DMS79 (cell line): ENCODE data around the gene WDR59.
"Not testable (repeated sequence)": the region's sequence is repeated elsewhere in the genome, so short reads cannot be mapped to it uniquely, and the experiment has no call there.

Experiments used
- DNase-seq: peaks from one replicate; lab custom pipeline; 2025; lab: John Stamatoyannopoulos, UW

Gene WDR59, protein sequence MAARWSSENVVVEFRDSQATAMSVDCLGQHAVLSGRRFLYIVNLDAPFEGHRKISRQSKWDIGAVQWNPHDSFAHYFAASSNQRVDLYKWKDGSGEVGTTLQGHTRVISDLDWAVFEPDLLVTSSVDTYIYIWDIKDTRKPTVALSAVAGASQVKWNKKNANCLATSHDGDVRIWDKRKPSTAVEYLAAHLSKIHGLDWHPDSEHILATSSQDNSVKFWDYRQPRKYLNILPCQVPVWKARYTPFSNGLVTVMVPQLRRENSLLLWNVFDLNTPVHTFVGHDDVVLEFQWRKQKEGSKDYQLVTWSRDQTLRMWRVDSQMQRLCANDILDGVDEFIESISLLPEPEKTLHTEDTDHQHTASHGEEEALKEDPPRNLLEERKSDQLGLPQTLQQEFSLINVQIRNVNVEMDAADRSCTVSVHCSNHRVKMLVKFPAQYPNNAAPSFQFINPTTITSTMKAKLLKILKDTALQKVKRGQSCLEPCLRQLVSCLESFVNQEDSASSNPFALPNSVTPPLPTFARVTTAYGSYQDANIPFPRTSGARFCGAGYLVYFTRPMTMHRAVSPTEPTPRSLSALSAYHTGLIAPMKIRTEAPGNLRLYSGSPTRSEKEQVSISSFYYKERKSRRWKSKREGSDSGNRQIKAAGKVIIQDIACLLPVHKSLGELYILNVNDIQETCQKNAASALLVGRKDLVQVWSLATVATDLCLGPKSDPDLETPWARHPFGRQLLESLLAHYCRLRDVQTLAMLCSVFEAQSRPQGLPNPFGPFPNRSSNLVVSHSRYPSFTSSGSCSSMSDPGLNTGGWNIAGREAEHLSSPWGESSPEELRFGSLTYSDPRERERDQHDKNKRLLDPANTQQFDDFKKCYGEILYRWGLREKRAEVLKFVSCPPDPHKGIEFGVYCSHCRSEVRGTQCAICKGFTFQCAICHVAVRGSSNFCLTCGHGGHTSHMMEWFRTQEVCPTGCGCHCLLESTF

DNA sequence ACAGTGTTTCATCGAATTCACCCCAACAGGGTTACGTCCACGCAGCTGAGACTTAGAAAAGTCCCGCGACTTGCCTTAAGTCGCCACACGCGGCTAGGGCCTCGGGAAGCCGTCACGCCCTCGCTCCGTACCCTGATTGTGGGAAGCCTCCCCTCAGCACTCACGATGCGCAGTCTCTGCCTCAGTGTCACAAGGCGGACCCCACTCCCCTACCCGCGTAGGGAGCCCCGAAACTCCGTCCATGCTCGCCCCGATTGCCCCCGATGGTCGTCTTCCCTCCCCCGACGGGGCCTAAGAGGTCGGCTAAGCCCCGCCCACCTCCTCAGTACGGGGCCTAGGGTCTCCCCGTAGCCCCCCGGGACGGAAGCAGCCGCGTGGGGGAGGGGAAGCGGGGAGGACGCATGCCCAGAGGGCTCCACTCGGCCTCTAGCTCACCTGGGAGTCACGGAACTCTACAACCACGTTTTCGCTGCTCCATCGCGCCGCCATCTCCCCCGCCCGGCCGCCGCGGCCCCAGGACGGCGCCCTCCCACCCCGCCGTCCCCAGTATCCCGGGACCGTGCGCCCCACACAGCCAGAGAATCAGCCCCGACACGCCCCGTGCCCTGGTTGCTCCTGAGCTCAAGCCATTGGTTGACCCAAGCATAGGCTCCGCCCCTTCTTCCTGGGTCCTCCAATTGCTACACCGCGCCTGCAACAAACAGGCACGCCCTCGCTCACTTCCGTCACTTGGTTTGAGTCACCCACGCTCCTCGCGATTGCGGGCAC is at the start of gene WDR59:
WDR59 (minus strand) TSS at position 595 of the 768 bp plus-strand sequence; CDS start at position 489, 106 bp downstream.
- DNase-seq, result peak; percentile 83

DNA sequence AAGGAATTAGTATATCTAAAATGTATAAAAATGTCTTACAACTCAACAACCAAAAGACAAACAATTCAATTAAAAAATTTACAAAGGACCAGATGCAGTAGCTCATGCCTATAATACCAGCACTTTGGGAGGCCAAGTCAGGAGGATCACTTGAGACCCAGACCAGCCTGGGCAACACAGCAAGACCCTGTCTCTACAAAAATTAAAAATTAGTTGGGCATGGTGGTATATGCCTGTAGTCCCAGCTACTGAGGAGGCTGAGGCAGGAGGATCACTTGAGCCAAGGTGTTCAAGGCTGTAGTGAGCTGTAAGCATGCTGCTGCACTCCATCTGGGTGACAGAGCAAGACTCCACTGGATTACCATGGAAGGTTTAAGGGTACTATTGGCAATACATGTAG is 47.7 kb upstream of the WDR59 start:
- DNase-seq, result no peak

DNA sequence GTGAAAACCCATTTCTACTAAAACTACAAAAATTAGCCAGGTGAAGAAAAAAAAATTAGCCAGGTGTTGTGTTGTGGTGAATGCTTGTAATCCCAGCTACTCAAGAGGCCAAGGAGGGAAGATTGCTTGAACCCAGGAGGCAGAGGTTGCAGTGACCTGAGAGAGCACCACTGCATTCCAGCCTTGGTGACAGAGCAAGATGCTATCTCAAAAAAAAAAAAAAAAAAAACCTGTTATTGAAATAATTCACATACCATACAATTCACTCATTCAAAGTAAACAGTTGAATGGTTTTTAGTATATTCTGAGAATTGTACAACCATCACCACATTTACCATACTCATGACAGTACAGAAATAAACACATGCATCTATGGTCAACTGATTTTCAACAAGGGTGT is 44.9 kb upstream of the WDR59 start:
- DNase-seq, result no peak

GRCh38 chr16:75028544-75029135 is 43.7 kb upstream of the WDR59 start:
- DNase-seq, result no peak

- no peak for DNase-seq
Measured at GRCh38 chr16:75027520-75028300, 42.8 kb upstream of the WDR59 start.

- DNase-seq, result no peak
Measured at GRCh38 chr16:75026892-75027391, 42.0 kb upstream of the WDR59 start.

DNA sequence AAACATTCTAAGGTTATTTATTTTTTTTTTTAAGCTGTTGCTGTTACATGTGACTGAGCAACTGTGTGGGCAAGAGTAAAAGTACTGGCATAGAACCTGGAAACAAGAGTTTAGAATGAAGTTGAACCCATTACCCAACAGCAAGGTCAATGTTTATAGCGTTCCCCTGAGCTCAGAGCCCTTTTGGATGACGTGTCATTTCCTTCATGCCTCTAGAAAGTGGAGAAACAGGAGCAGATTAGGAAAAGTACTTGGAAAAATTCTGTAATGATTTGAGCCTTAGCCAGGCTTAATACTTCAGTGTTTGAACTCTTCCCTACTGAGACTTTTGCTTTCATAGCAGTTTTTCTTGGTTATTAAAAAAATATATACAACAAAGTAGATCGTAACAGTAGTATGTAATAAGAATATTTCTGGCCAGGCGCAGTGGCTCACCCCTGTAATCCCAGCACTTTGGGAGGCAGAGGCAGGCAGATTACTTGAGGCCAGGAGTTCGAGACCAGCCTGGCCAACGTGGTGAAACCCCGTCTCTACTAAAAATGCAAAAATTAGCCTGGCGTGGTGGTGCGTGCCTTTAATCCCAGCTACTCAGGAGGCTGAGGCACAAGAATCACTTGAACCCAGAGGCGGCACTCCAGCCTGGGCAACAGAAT is 41.4 kb upstream of the WDR59 start:
- not testable (repeated sequence) for DNase-seq

GRCh38 chr16:75025761-75026160 is 40.8 kb upstream of the WDR59 start:
- no peak for DNase-seq

DNA sequence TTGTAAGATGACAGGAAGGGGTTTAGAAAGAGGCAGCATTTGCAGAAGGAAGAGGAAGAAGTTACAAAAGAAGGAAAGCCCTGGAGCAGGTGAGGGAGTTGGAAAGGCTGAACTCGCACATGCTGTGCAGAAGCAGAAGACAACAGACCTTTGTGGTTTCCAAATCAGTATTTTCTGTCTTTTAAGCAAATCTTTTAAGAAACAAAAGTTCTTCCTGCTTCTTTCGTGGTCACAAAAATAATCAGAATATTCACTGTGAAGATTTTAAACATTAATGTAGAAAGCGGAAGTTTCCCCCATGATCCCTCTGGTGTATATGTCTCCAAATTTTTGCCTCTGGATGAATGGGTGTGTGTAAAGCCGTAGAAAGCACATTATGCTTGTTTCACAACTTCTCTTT is 39.7 kb upstream of the WDR59 start:
- no peak for DNase-seq

- no peak for DNase-seq
Measured at GRCh38 chr16:75024182-75024581, 39.3 kb upstream of the WDR59 start.

- no peak for DNase-seq
Measured at GRCh38 chr16:75023009-75023408, 38.1 kb upstream of the WDR59 start.

GRCh38 chr16:75022567-75022966 is 37.6 kb upstream of the WDR59 start:
- no peak for DNase-seq

DNA sequence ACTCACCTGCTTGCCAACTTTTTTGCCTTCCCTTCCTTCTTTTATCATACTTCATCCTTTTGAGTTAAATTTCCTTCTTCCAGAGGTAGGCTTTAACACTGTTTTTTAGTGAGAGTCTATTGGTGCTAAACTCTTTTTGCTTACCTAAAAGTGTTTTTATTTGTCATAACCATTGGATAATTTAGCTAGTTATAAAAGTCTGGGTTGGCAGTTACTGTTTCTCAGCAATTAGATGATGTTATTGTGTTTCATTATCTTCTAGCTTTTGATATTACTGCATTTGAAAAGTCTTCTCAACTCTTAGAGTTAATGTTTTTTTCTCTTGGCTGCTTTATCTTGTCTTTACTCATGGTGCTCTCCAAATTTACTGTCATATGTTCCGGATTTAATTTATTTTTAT is 36.5 kb upstream of the WDR59 start:
- no peak for DNase-seq

DNA sequence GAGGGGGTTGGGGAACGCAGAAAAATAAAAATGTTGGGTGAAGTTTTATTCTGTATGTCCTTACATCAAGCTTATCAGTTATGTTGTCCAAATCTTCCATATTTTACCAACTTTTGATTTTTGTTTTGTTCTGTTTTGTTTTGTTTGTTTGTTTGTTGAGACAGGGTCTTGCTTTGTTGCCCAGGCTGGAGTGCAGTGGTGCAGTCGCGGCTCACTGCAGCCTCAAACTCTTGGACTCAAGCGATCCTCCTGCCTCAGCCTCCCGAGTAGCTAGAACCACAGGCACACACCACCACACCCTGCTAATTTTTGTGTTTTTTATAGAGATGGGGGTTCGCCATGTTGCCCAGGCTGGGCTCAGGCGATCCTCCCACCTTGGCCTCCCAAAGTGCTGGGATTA is 34.7 kb upstream of the WDR59 start:
- DNase-seq, result no peak

GRCh38 chr16:75019007-75019406 is 34.1 kb upstream of the WDR59 start:
- DNase-seq, result no peak

DNA sequence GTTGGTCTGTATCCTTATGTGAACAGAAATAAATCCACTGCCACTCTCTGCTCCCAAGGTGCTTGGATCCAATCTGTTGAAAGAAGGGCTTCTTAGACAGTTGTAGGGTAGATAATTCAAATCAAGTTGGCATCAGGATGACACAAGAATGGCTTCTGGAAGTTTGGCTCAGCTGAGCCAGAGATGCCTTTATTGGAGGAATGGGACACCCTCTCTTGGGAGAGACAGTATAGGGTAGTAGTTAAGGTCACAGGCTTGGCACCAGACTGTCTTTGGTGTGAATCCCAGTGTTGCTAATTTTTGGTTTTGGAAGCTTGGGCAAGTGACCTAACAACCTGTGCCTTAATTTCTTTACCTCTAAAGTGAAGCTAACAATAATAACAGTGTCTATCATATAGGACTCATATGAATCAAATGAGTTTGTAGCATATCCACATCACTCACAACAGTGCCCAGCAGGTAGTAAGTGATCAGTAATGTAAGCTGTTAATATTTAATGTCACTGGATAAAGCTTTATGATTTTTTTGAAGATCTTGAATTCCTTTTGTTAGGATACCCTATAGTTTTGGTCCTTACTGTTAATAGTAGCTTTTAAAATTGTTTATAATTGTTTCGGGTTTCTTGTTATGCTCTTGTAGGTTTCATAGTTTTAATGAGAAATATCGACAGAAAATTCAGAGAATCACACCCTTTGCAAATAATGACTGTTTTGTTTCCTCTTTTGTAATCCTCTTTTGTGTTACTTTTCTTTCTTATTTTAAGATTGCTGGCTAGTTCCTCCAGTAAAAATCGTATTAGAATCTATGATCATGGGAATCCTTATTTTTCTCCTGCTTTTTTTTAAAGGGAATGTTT is 33.0 kb upstream of the WDR59 start:
- no peak for DNase-seq

GRCh38 chr16:75016451-75017081 is 31.6 kb upstream of the WDR59 start:
- DNase-seq, result not testable (repeated sequence)

DNA sequence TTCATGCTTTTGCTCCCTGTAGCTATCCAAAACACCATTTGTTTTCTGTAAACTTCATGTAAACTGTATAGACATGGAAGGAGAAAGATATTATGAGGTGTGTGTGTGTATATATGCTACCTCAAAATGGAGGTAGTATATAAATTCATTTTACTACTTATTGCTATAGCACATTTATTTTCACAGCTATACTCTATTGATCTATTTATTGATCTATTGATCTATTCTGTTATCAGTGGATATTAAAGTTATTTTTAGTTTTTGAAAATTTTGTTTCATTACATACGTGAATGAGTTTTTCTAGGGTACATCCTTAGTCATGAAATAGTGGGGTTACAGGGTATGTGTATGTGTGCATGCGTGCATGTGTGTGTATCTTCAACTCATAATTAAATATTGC is 29.4 kb upstream of the WDR59 start:
- no peak for DNase-seq

DNA sequence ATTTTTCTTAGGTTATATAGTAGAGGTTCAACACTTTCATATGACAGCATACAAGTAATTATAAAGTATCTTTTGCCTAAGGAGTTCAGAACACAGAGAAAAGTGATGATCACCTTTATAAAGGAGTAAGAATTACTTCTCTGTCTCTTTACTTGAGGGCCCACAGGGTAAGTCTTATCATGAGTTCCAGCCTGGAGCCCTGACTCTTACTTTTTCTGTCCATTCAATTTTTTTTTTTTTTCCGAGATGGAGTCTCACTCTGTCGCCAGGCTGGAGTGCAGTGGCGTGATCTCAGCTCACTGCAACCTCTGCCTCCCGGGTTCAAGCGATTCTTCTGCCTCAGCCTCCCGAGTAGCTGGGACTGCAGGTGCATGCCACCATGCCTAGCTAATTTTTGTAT is 28.2 kb upstream of the WDR59 start:
- DNase-seq, result not testable (repeated sequence)
